ENCODE results near the gene C14orf180.

- TF ChIP-seq, protein P1, sequence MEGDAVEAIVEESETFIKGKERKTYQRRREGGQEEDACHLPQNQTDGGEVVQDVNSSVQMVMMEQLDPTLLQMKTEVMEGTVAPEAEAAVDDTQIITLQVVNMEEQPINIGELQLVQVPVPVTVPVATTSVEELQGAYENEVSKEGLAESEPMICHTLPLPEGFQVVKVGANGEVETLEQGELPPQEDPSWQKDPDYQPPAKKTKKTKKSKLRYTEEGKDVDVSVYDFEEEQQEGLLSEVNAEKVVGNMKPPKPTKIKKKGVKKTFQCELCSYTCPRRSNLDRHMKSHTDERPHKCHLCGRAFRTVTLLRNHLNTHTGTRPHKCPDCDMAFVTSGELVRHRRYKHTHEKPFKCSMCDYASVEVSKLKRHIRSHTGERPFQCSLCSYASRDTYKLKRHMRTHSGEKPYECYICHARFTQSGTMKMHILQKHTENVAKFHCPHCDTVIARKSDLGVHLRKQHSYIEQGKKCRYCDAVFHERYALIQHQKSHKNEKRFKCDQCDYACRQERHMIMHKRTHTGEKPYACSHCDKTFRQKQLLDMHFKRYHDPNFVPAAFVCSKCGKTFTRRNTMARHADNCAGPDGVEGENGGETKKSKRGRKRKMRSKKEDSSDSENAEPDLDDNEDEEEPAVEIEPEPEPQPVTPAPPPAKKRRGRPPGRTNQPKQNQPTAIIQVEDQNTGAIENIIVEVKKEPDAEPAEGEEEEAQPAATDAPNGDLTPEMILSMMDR (conservative IDR thresholded peaks at IDR 0.05 in 1 of 2, IDR thresholded peaks at IDR 0.05 in 1 of 2; ENCODE audit: low read depth in 1 of 2, low read length in 2 of 2) = no peak
- TF ChIP-seq EZH2 (IDR thresholded peaks at IDR 0.05; ENCODE audit: low read length, missing control alignments) = no peak
These were observed 28.5 kb upstream of the C14orf180 start for GRCh38 chr14:104550861-104551728.
